Erythroblast (primary cell): Measurements from ENCODE around the gene REEP3.

Source experiments
- GATA1 ChIP-seq: IDR thresholded peaks from 2 replicates; pipeline ENCODE4 v1.6.1; 2011; ENCODE audit warnings: low read depth, mild to moderate bottlenecking, control low read depth, low read length, moderate library complexity
- POLR2A ChIP-seq: IDR thresholded peaks from 2 replicates; pipeline ENCODE4 v1.6.1; 2011; ENCODE audit warnings: mild to moderate bottlenecking, low read length

GRCh38 chr10:63634488-63635065 is 113.4 kb downstream of the REEP3 start:
- TF ChIP-seq POLR2A (no peak), GATA1 (no peak)
